CD4-positive, alpha-beta T cell (primary cell): Measurements from ENCODE around the gene UNC5CL. TPM values are rescaled to one million over a fixed set of nuclear protein-coding genes. Genes with fewer than 3 reads are reported as not detected.

Experiments
- ATAC-seq: fragments of 200-7000 bp; cut with Tn5 transposase; one replicate; pipeline ENCODE4 v1.10.0; 2022; ENCODE audit warnings: mild to moderate bottlenecking; ENCODE audit not compliant: poor library complexity
- CTCF ChIA-PET: fragments of 350-600 bp; sonication (Branson Sonifier 250); formaldehyde crosslinking; loops from one replicate; lab custom pipeline; 2021; ENCODE audit warnings: antibody characterized with exemption, inconsistent platforms; lab: Charles Lee
- POLR2A ChIA-PET: fragments of 350-600 bp; sonication (Branson Sonifier 250); formaldehyde crosslinking; loops from one replicate; lab custom pipeline; 2021; ENCODE audit warnings: antibody characterized with exemption, inconsistent platforms; lab: Charles Lee
- DNase-seq, 14 experiments: peaks; one replicate each; pipeline ENCODE4 v3.0.0-alpha.2; 2013 to 2020; ENCODE audit warnings: mixed read lengths in 2 of 14
- H3K27ac ChIP-seq, 2 donors: one replicate each; pipeline versions ENCODE4 v1.5.1 to v1.7.0; 2013; ENCODE audit warnings: low read length in 2 of 2, low read depth in 1 of 2, mild to moderate bottlenecking in 1 of 2
- H3K27me3 ChIP-seq, 2 experiments: 1 replicate in 1 of 2; 2 replicates in 1 of 2; pipeline versions ENCODE4 v1.6.1 to v1.7.0; 2013; ENCODE audit warnings: low read length in 2 of 2, control low read depth in 1 of 2, mild to moderate bottlenecking in 1 of 2, moderate library complexity in 1 of 2; ENCODE audit not compliant: insufficient read depth in 2 of 2, control insufficient read depth in 1 of 2
- H3K36me3 ChIP-seq: one replicate; pipeline ENCODE4 v1.6.1; 2013; ENCODE audit warnings: low read length, control low read depth; ENCODE audit not compliant: insufficient read depth
- H3K4me1 ChIP-seq: one replicate; pipeline ENCODE4 v1.6.1; 2013; ENCODE audit warnings: low read length, control low read depth; ENCODE audit not compliant: insufficient read depth
- H3K4me3 ChIP-seq: one replicate; pipeline ENCODE4 v1.5.1; 2013; ENCODE audit warnings: mild to moderate bottlenecking, low read length, moderate library complexity
- H3K9me3 ChIP-seq, 2 experiments: 1 replicate in 1 of 2; 2 replicates in 1 of 2; pipeline versions ENCODE4 v1.6.1 to v1.7.0; 2013; ENCODE audit warnings: low read length in 2 of 2, mild to moderate bottlenecking in 2 of 2, control low read depth in 1 of 2, moderate library complexity in 1 of 2; ENCODE audit not compliant: control insufficient read depth in 1 of 2, insufficient read depth in 1 of 2
- H3K27ac Mint-ChIP-seq: one replicate; pipeline ENCODE4 v1.8.0; 2020; ENCODE audit warnings: mixed read lengths
- H3K27me3 Mint-ChIP-seq: one replicate; pipeline ENCODE4 v1.8.0; 2021; ENCODE audit warnings: mixed read lengths
- H3K36me3 Mint-ChIP-seq: one replicate; pipeline ENCODE4 v1.8.0; 2021; ENCODE audit warnings: low read depth, mixed read lengths
- H3K4me1 Mint-ChIP-seq: one replicate; pipeline ENCODE4 v1.8.0; 2021; ENCODE audit warnings: low read depth, mixed read lengths
- H3K4me3 Mint-ChIP-seq: one replicate; pipeline ENCODE4 v1.8.0; 2020; ENCODE audit warnings: mild to moderate bottlenecking, mixed read lengths
- H3K9me3 Mint-ChIP-seq: one replicate; pipeline ENCODE4 v1.8.0; 2020; ENCODE audit warnings: mixed read lengths
- intact Hi-C, 2 experiments: fragments of 100-400 bp; cut with DNase I in 1 of 2; cut with micrococcal nuclease in 1 of 2; formaldehyde crosslinking; loops; one replicate each; pipeline versions ENCODE4 v1.15.1 to v1.9.0; 2023 to 2025; cut with DNase I, micrococcal nuclease
- total RNA-seq, 174 experiments: library from RNA in 2 of 174; stranded (reverse) in 2 of 174; gene quantifications; one replicate each; pipeline ENCODE4 v1.2.3 and lab custom pipeline; 2021 to 2026
- TF ChIP-seq, protein P1 (sequence below): fragments of 200-600 bp; IDR thresholded peaks from one replicate; pipeline ENCODE4 v1.8.0; 2022; ENCODE audit warnings: antibody characterized with exemption, mild to moderate bottlenecking

The UNC5CL gene
- total RNA-seq, 2 experiments from 2014 or later, result 2.5 to 2.9 TPM

DNA sequence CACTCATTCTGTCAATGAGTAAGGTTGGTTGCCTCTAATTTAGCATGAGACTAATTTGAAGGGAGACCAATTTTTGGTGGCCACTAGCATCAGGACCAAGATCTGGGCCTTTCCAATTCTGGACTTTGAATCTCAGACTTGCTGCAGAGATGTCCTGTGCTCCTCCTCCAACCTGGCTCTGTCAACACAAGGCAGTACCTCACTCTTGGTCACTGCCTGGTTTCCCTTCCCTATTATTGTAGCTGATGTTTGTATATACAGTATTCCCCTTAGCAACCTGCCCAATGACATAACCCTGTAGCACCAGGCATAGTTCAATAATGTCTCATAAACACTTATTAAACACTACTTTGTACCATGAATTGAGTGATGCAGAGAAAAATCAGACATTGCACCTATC lies 50.4 kb downstream of the UNC5CL start:
- Histone ChIP-seq H3K4me3 (no peak overlapping the region), H3K36me3 (no peaks in the 10 kb centered on the region), H3K4me1 (no peaks in the 10 kb centered on the region), H3K27ac (no peak overlapping the region), H3K9me3 (no peaks in the 10 kb centered on the region), H3K27me3 (peaks cover 0 to 4% of the 10 kb centered on the region in 2 experiments)
- CTCF ChIA-PET, result no interaction called here
- no peak overlapping the region for H3K27ac Mint-ChIP-seq
- H3K4me3 Mint-ChIP-seq, result no peak overlapping the region
- no peaks in the 10 kb centered on the region for H3K9me3 Mint-ChIP-seq
- peak in 2 of 14 experiments; percentile 1 to 5 for DNase-seq
- H3K4me1 Mint-ChIP-seq, result no peaks in the 10 kb centered on the region
- H3K27me3 Mint-ChIP-seq, result peaks cover 42% of the 10 kb centered on the region
- intact Hi-C loops, result no loop called here
- POLR2A ChIA-PET, result no interaction called here
- no peak for ATAC-seq
- TF ChIP-seq, protein P1, sequence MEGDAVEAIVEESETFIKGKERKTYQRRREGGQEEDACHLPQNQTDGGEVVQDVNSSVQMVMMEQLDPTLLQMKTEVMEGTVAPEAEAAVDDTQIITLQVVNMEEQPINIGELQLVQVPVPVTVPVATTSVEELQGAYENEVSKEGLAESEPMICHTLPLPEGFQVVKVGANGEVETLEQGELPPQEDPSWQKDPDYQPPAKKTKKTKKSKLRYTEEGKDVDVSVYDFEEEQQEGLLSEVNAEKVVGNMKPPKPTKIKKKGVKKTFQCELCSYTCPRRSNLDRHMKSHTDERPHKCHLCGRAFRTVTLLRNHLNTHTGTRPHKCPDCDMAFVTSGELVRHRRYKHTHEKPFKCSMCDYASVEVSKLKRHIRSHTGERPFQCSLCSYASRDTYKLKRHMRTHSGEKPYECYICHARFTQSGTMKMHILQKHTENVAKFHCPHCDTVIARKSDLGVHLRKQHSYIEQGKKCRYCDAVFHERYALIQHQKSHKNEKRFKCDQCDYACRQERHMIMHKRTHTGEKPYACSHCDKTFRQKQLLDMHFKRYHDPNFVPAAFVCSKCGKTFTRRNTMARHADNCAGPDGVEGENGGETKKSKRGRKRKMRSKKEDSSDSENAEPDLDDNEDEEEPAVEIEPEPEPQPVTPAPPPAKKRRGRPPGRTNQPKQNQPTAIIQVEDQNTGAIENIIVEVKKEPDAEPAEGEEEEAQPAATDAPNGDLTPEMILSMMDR, result no peak
- H3K36me3 Mint-ChIP-seq, result no peaks in the 10 kb centered on the region

- Histone ChIP-seq H3K27ac (no peak overlapping the region), H3K4me1 (no peaks in the 10 kb centered on the region), H3K36me3 (no peaks in the 10 kb centered on the region), H3K9me3 (no peaks in the 10 kb centered on the region), H3K4me3 (no peak overlapping the region), H3K27me3 (peaks cover 0 to 14% of the 10 kb centered on the region in 2 experiments)
- Mint-ChIP-seq H3K27ac (no peak overlapping the region), H3K9me3 (no peaks in the 10 kb centered on the region), H3K36me3 (no peaks in the 10 kb centered on the region), H3K4me3 (no peak overlapping the region), H3K27me3 (peaks cover 54% of the 10 kb centered on the region), H3K4me1 (no peaks in the 10 kb centered on the region)
- DNase-seq, result no peak
- ATAC-seq, result no peak
- CTCF ChIA-PET, result no interaction called here
- TF ChIP-seq, protein P1, result no peak
- POLR2A ChIA-PET, result no interaction called here
- intact Hi-C loops, result no loop called here
Measured at GRCh38 chr6:40986921-40987819, 51.9 kb downstream of the UNC5CL start.

- no peak overlapping the region for H3K27ac Mint-ChIP-seq
- H3K36me3 ChIP-seq, result no peaks in the 10 kb centered on the region
- H3K4me1 ChIP-seq, result no peaks in the 10 kb centered on the region
- H3K4me1 Mint-ChIP-seq, result no peaks in the 10 kb centered on the region
- TF ChIP-seq, protein P1, result no peak
- H3K9me3 Mint-ChIP-seq, result no peaks in the 10 kb centered on the region
- H3K27ac ChIP-seq, result no peak overlapping the region
- intact Hi-C loops, result no loop called here
- DNase-seq, result no peak
- H3K4me3 ChIP-seq, result no peak overlapping the region
- ChIA-PET POLR2A (no interaction called here), CTCF (no interaction called here)
- peaks cover 51% of the 10 kb centered on the region for H3K27me3 Mint-ChIP-seq
- H3K36me3 Mint-ChIP-seq, result no peaks in the 10 kb centered on the region
- H3K27me3 ChIP-seq, result peaks cover 0 to 10% of the 10 kb centered on the region in 2 experiments
- H3K4me3 Mint-ChIP-seq, result no peak overlapping the region
- no peak for ATAC-seq
- no peaks in the 10 kb centered on the region for H3K9me3 ChIP-seq
Measured at GRCh38 chr6:40986364-40986763, 52.7 kb downstream of the UNC5CL start.
